HEK293 (cell line): ENCODE data around the gene NUP62.
"Not testable (repeated sequence)": the region's sequence is repeated elsewhere in the genome, so short reads cannot be mapped to it uniquely, and the experiment has no call there.

Experiments
- CTCF ChIA-PET: fragments of 350-600 bp; formaldehyde crosslinking; extraction: SDS; loops from one replicate; lab custom pipeline; 2021; ENCODE audit warnings: antibody characterized with exemption; lab: Yijun Ruan, JAX
- POLR2A ChIA-PET: fragments of 300-600 bp; formaldehyde crosslinking; extraction: SDS; loops from one replicate; lab custom pipeline; 2020; ENCODE audit warnings: antibody characterized with exemption, inconsistent platforms; lab: Yijun Ruan, JAX
- H3K27ac ChIP-seq: fragments of 200-500 bp; sonication (Bioruptor generic); 2 replicates; pipeline ENCODE4 v1.5.1; 2014; ENCODE audit warnings: low read depth, low read length, control low read depth, inconsistent platforms; ENCODE audit errors: extremely low read depth
- H3K36me3 ChIP-seq, 2 experiments: fragments of 200-500 bp in 1 of 2; sonication (Bioruptor generic) in 1 of 2; 1 replicate in 1 of 2; 2 replicates in 1 of 2; pipeline ENCODE4 v1.5.1; 2014 to 2017; ENCODE audit warnings: inconsistent platforms in 2 of 2, low read length in 2 of 2; ENCODE audit not compliant: control insufficient read depth in 2 of 2, insufficient read depth in 1 of 2
- H3K4me1 ChIP-seq: fragments of 200-500 bp; sonication (Bioruptor generic); 2 replicates; pipeline ENCODE4 v1.5.1; 2014; ENCODE audit warnings: mild to moderate bottlenecking, low read length, inconsistent platforms; ENCODE audit not compliant: control insufficient read depth, insufficient read depth
- H3K4me3 ChIP-seq: 2 replicates; pipeline ENCODE4 v1.5.1; 2011; ENCODE audit warnings: low read depth, mild to moderate bottlenecking, control low read depth, low read length, moderate library complexity
- H3K9me3 ChIP-seq: fragments of 200-500 bp; sonication (Bioruptor generic); 2 replicates; pipeline ENCODE4 v1.5.1; 2014; ENCODE audit warnings: low read depth, low read length, inconsistent platforms; ENCODE audit not compliant: control insufficient read depth, insufficient read depth
- FEZF1 ChIP-seq: fragments of 450-650 bp; formaldehyde crosslinking; IDR thresholded peaks from 2 replicates; pipeline ENCODE4 v1.5.1; 2016; ENCODE audit warnings: missing biosample characterization, missing genetic modification characterization
- SCRT2 ChIP-seq: fragments of 450-650 bp; formaldehyde crosslinking; IDR thresholded peaks from 2 replicates; pipeline ENCODE4 v1.5.1; 2016; ENCODE audit warnings: missing biosample characterization, missing genetic modification characterization
- SP7 ChIP-seq: fragments of 450-650 bp; formaldehyde crosslinking; IDR thresholded peaks from 2 replicates; pipeline ENCODE4 v1.5.1; 2016; ENCODE audit warnings: missing biosample characterization, missing genetic modification characterization
- ZNF16 ChIP-seq: fragments of 450-650 bp; formaldehyde crosslinking; IDR thresholded peaks from 2 replicates; pipeline ENCODE4 v1.5.1; 2016; ENCODE audit warnings: low read depth, missing biosample characterization, missing genetic modification characterization
- ZNF2 ChIP-seq: fragments of 450-650 bp; formaldehyde crosslinking; IDR thresholded peaks from 2 replicates; pipeline ENCODE4 v1.5.1; 2016; ENCODE audit warnings: missing biosample characterization, missing genetic modification characterization
- ZNF341 ChIP-seq: fragments of 450-650 bp; formaldehyde crosslinking; IDR thresholded peaks from 2 replicates; pipeline ENCODE4; 2016; ENCODE audit warnings: low read depth, missing biosample characterization, missing genetic modification characterization
- ZNF398 ChIP-seq: fragments of 450-650 bp; formaldehyde crosslinking; IDR thresholded peaks from 2 replicates; pipeline ENCODE4 v1.5.1; 2017; ENCODE audit warnings: missing biosample characterization, missing genetic modification characterization
- ZNF433 ChIP-seq: fragments of 450-650 bp; formaldehyde crosslinking; IDR thresholded peaks from 2 replicates; pipeline ENCODE4 v1.5.1; 2016; ENCODE audit warnings: missing biosample characterization, missing genetic modification characterization, low read depth
- ZNF645 ChIP-seq: fragments of 450-650 bp; formaldehyde crosslinking; IDR thresholded peaks from 2 replicates; pipeline ENCODE4; 2016; ENCODE audit warnings: missing biosample characterization, missing genetic modification characterization
- ZNF747 ChIP-seq: fragments of 450-650 bp; formaldehyde crosslinking; IDR thresholded peaks from 2 replicates; pipeline ENCODE4 v1.5.1; 2016; ENCODE audit warnings: missing biosample characterization, missing genetic modification characterization
- TF ChIP-seq, protein P1 (sequence below): fragments of 450-650 bp; formaldehyde crosslinking; IDR thresholded peaks from 2 replicates; pipeline ENCODE4 v1.5.1; 2016; ENCODE audit warnings: missing biosample characterization, missing genetic modification characterization

The NUP62 gene

GRCh38 chr19:49959892-49960291 is 30.6 kb upstream of the NUP62 start:
- H3K27ac ChIP-seq, H3K9me3 ChIP-seq, H3K36me3 ChIP-seq, CTCF ChIA-PET, POLR2A ChIA-PET, H3K4me1 ChIP-seq, H3K4me3 ChIP-seq: not testable (repeated sequence)

GRCh38 chr19:49958596-49958995 is 29.3 kb upstream of the NUP62 start:
- CTCF ChIA-PET: interaction anchor here (11.4 kb wide), 1 partner anchor 19 kb away, joined by 100 read pairs; no protein-coding TSS in a partner anchor
- POLR2A ChIA-PET: not testable (repeated sequence)

DNA sequence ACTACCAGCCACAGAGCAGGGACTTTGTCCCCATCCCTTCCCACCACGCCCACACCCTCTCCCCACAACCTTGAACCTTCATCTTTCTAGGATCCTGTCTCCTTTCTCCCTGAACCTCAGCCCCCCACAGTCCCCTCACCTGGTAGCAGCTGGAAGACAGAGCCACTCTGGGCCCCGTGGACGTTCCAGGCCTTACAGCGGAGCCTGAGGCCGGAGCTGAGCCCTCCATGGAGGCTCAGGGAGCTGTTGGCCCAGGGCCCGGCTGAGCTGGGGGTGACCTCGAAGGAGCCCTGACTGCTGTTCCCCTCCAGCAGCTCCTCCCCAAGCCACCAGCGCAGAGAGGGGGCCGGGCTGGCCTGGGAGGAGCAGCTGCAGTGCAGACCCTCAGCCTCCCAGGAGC is 28.8 kb upstream of the NUP62 start:
- H3K36me3 ChIP-seq, H3K4me1 ChIP-seq, H3K27ac ChIP-seq, POLR2A ChIA-PET, H3K4me3 ChIP-seq, H3K9me3 ChIP-seq: not testable (repeated sequence)
- CTCF ChIA-PET: interaction anchor here (1.3 to 11.4 kb wide), 3 partner anchors 19 to 28 kb away, joined by 3 to 100 read pairs (median 4); no protein-coding TSS in a partner anchor
- TF ChIP-seq ZNF341: 0 out of 2 replicates have a peak, but pooled peaks have one; percentile 34

More at GRCh38 chr19:49958596-49958995, 29.3 kb upstream of the NUP62 start:
- not testable (repeated sequence) for H3K36me3 ChIP-seq, H3K4me3 ChIP-seq, H3K27ac ChIP-seq, H3K9me3 ChIP-seq, H3K4me1 ChIP-seq

GRCh38 chr19:49957262-49957915 is 28.1 kb upstream of the NUP62 start:
- CTCF ChIA-PET: interaction anchor here (0.6 to 11.4 kb wide), 6 partner anchors 18 to 460 kb away, joined by 3 to 100 read pairs (median 4); no protein-coding TSS in a partner anchor
- no peaks in the 10 kb centered on the region for H3K4me1 ChIP-seq
- H3K4me3 ChIP-seq: no peak overlapping the region
- H3K36me3 ChIP-seq: no peaks in the 10 kb centered on the region
- H3K27ac ChIP-seq: no peak overlapping the region
- TF ChIP-seq SP7 (tag by site-specific recombination) (peak; percentile 46; the same call in 1 of the 2 replicates), FEZF1 (tag by site-specific recombination) (no peak)
- TF ChIP-seq, all 188 proteins: peak for 1
- no peaks in the 10 kb centered on the region for H3K9me3 ChIP-seq
- POLR2A ChIA-PET: interaction anchor here (0.6 kb wide), 1 partner anchor 190 kb away, joined by 3 read pairs; no protein-coding TSS in a partner anchor

DNA sequence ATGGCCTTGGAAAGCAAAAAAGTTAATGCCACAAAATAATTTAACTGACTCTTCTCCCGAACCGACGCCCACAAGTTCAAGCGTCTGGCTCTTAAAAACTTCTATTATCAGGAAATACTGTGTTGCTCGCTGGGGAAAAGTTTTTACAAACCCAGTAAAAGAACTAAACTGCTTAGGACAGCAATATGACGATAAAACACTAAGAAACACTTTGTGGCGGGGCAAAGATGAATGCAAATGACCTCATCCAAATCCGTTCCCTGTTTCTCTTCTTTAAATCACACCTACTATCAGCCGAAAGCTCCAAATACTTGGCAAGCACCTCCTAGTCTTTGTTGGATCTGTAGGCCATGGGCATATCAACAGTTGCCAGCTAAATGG is 26.8 kb upstream of the NUP62 start:
- H3K27ac ChIP-seq: no peak overlapping the region
- no peak overlapping the region for H3K4me3 ChIP-seq
- no peaks in the 10 kb centered on the region for H3K9me3 ChIP-seq
- no peaks in the 10 kb centered on the region for H3K36me3 ChIP-seq
- CTCF ChIA-PET: interaction anchor here (0.7 to 11.4 kb wide), 3 partner anchors 17 to 24 kb away, joined by 3 to 100 read pairs (median 4); no protein-coding TSS in a partner anchor
- 0 out of 2 replicates have a peak, but pooled peaks cover 2% of the 10 kb centered on the region for H3K4me1 ChIP-seq
- POLR2A ChIA-PET: no interaction called here
- TF ChIP-seq, protein P1, sequence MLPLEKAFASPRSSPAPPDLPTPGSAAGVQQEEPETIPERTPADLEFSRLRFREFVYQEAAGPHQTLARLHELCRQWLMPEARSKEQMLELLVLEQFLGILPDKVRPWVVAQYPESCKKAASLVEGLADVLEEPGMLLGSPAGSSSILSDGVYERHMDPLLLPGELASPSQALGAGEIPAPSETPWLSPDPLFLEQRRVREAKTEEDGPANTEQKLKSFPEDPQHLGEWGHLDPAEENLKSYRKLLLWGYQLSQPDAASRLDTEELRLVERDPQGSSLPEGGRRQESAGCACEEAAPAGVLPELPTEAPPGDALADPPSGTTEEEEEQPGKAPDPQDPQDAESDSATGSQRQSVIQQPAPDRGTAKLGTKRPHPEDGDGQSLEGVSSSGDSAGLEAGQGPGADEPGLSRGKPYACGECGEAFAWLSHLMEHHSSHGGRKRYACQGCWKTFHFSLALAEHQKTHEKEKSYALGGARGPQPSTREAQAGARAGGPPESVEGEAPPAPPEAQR: no peak
- TF ChIP-seq ZNF2: no peak
- TF ChIP-seq ZNF645 (tag by site-specific recombination): no peak
- TF ChIP-seq ZNF747 (tag by site-specific recombination): no peak
- no peak for TF ChIP-seq ZNF433 (tag by site-specific recombination)
- TF ChIP-seq SCRT2 (tag by site-specific recombination): 0 out of 2 replicates have a peak, but pooled peaks have one; percentile 48
- TF ChIP-seq ZNF16 (tag by site-specific recombination): no peak
- TF ChIP-seq ZNF398 (tag by site-specific recombination): no peak
